ENCODE data around the gene TAC1.

DNA sequence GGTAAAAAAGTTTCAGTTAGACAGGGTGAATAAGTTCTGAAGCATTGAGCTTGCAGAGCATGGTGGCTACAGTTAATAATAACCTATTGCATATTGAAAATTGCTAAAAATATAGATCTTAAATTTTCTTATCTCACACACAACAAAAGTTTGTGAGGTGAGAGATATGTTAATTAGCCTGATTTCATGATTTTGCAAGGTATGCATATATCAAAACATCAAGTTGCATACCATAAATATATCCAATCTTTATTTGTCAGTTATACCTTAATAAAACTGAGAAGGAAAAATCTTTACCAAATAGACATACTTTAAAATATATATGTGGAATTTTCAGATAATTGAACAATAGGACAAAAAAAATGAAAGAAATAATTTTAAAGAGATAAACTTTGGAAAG is 16.6 kb downstream of the TAC1 start:
- TF ChIP-seq, protein P1, sequence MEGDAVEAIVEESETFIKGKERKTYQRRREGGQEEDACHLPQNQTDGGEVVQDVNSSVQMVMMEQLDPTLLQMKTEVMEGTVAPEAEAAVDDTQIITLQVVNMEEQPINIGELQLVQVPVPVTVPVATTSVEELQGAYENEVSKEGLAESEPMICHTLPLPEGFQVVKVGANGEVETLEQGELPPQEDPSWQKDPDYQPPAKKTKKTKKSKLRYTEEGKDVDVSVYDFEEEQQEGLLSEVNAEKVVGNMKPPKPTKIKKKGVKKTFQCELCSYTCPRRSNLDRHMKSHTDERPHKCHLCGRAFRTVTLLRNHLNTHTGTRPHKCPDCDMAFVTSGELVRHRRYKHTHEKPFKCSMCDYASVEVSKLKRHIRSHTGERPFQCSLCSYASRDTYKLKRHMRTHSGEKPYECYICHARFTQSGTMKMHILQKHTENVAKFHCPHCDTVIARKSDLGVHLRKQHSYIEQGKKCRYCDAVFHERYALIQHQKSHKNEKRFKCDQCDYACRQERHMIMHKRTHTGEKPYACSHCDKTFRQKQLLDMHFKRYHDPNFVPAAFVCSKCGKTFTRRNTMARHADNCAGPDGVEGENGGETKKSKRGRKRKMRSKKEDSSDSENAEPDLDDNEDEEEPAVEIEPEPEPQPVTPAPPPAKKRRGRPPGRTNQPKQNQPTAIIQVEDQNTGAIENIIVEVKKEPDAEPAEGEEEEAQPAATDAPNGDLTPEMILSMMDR (IDR thresholded peaks at IDR 0.05): no peak
- TF ChIP-seq POLR2A (IDR thresholded peaks at IDR 0.05; ENCODE audit: low read depth): no peak
- no peak for TF ChIP-seq POLR2AphosphoS5 (IDR thresholded peaks at IDR 0.05)
- TF ChIP-seq EP300 (IDR thresholded peaks at IDR 0.05): no peak
